HEK293 (cell line): Measurements from ENCODE around the gene GSG1L.

Experiments
- PBX3 ChIP-seq: sonication (generic); formaldehyde crosslinking; IDR thresholded peaks from 2 replicates; pipeline ENCODE4 v1.8.1; 2022; ENCODE audit warnings: mild to moderate bottlenecking, moderate library complexity, missing genetic modification reagents
- REST ChIP-seq: fragments of 450-650 bp; formaldehyde crosslinking; IDR thresholded peaks from 2 replicates; pipeline ENCODE4 v1.5.1; 2016; ENCODE audit warnings: missing biosample characterization, missing genetic modification characterization
- TCF7L2 ChIP-seq: IDR thresholded peaks from 2 replicates; pipeline ENCODE4 v1.6.1; 2011; ENCODE audit warnings: low read depth, mild to moderate bottlenecking, inconsistent platforms, low read length, moderate library complexity, borderline replicate concordance
- YY2 ChIP-seq: fragments of 450-650 bp; formaldehyde crosslinking; IDR thresholded peaks from 2 replicates; pipeline ENCODE4 v1.5.1; 2016; ENCODE audit warnings: missing biosample characterization, missing genetic modification characterization
- ZBTB1 ChIP-seq: fragments of 450-650 bp; formaldehyde crosslinking; IDR thresholded peaks from 2 replicates; pipeline ENCODE4 v1.5.1; 2016; ENCODE audit warnings: missing biosample characterization, missing genetic modification characterization
- ZNF10 ChIP-seq: fragments of 450-650 bp; formaldehyde crosslinking; IDR thresholded peaks from 2 replicates; pipeline ENCODE4 v1.5.1; 2017; ENCODE audit warnings: missing biosample characterization, missing genetic modification characterization
- ZNF121 ChIP-seq: fragments of 450-650 bp; formaldehyde crosslinking; IDR thresholded peaks from 2 replicates; pipeline ENCODE4 v1.5.1; 2016; ENCODE audit warnings: missing biosample characterization, missing genetic modification characterization
- ZNF211 ChIP-seq: fragments of 450-650 bp; formaldehyde crosslinking; IDR thresholded peaks from 2 replicates; pipeline ENCODE4 v1.5.1; 2016; ENCODE audit warnings: low read depth, missing biosample characterization, missing genetic modification characterization
- ZNF398 ChIP-seq: fragments of 450-650 bp; formaldehyde crosslinking; IDR thresholded peaks from 2 replicates; pipeline ENCODE4 v1.5.1; 2017; ENCODE audit warnings: missing biosample characterization, missing genetic modification characterization
- ZNF404 ChIP-seq: fragments of 450-650 bp; formaldehyde crosslinking; IDR thresholded peaks from 2 replicates; pipeline ENCODE4 v1.5.1; 2017; ENCODE audit warnings: missing biosample characterization, missing genetic modification characterization
- ZSCAN30 ChIP-seq: fragments of 450-650 bp; IDR thresholded peaks from 2 replicates; pipeline ENCODE4 v1.5.1; 2018; ENCODE audit warnings: missing biosample characterization, mild to moderate bottlenecking, missing genetic modification characterization, moderate library complexity
- TF ChIP-seq, protein P1 (sequence below): fragments of 450-650 bp; formaldehyde crosslinking; IDR thresholded peaks from 2 replicates; pipeline ENCODE4 v1.5.1; 2016; ENCODE audit warnings: missing biosample characterization, missing genetic modification characterization
- TF ChIP-seq, protein P2 (sequence below): fragments of 450-650 bp; formaldehyde crosslinking; IDR thresholded peaks from 2 replicates; pipeline ENCODE4 v1.5.1; 2016; ENCODE audit warnings: missing biosample characterization, missing genetic modification characterization
- TF ChIP-seq, protein P3 (sequence below): fragments of 450-650 bp; formaldehyde crosslinking; IDR thresholded peaks from 2 replicates; pipeline ENCODE4 v1.5.1; 2016; ENCODE audit warnings: missing biosample characterization, missing genetic modification characterization

GRCh38 chr16:27774779-27775178, 288.7 kb downstream of the GSG1L start:
- TF ChIP-seq REST (tag by site-specific recombination): no peak
- TF ChIP-seq, protein P1, sequence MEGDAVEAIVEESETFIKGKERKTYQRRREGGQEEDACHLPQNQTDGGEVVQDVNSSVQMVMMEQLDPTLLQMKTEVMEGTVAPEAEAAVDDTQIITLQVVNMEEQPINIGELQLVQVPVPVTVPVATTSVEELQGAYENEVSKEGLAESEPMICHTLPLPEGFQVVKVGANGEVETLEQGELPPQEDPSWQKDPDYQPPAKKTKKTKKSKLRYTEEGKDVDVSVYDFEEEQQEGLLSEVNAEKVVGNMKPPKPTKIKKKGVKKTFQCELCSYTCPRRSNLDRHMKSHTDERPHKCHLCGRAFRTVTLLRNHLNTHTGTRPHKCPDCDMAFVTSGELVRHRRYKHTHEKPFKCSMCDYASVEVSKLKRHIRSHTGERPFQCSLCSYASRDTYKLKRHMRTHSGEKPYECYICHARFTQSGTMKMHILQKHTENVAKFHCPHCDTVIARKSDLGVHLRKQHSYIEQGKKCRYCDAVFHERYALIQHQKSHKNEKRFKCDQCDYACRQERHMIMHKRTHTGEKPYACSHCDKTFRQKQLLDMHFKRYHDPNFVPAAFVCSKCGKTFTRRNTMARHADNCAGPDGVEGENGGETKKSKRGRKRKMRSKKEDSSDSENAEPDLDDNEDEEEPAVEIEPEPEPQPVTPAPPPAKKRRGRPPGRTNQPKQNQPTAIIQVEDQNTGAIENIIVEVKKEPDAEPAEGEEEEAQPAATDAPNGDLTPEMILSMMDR (tag by site-specific recombination): no peak
- no peak for TF ChIP-seq PBX3 (CRISPR knock-in tag)
- TF ChIP-seq, protein P2, sequence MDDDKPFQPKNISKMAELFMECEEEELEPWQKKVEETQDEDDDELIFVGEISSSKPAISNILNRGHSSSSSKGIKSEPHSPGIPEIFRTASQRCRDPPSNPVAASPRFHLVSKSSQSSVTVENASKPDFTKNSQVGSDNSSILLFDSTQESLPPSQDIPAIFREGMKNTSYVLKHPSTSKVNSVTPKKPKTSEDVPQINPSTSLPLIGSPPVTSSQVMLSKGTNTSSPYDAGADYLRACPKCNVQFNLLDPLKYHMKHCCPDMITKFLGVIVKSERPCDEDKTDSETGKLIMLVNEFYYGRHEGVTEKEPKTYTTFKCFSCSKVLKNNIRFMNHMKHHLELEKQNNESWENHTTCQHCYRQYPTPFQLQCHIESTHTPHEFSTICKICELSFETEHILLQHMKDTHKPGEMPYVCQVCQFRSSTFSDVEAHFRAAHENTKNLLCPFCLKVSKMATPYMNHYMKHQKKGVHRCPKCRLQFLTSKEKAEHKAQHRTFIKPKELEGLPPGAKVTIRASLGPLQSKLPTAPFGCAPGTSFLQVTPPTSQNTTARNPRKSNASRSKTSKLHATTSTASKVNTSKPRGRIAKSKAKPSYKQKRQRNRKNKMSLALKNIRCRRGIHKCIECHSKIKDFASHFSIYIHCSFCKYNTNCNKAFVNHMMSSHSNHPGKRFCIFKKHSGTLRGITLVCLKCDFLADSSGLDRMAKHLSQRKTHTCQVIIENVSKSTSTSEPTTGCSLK (tag by site-specific recombination): no peak
- TF ChIP-seq ZNF211: no peak
- no peak for TF ChIP-seq YY2 (tag by site-specific recombination)
- no peak for TF ChIP-seq ZBTB1 (tag by site-specific recombination)
- TF ChIP-seq, protein P3, sequence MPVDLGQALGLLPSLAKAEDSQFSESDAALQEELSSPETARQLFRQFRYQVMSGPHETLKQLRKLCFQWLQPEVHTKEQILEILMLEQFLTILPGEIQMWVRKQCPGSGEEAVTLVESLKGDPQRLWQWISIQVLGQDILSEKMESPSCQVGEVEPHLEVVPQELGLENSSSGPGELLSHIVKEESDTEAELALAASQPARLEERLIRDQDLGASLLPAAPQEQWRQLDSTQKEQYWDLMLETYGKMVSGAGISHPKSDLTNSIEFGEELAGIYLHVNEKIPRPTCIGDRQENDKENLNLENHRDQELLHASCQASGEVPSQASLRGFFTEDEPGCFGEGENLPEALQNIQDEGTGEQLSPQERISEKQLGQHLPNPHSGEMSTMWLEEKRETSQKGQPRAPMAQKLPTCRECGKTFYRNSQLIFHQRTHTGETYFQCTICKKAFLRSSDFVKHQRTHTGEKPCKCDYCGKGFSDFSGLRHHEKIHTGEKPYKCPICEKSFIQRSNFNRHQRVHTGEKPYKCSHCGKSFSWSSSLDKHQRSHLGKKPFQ (tag by site-specific recombination): no peak
- TF ChIP-seq ZNF10 (tag by site-specific recombination): no peak
- TF ChIP-seq ZNF398 (tag by site-specific recombination): no peak
- no peak for TF ChIP-seq ZNF404 (tag by site-specific recombination)
- no peak for TF ChIP-seq ZNF121 (tag by site-specific recombination)
- no peak for TF ChIP-seq TCF7L2
- no peak for TF ChIP-seq ZSCAN30 (tag by site-specific recombination)
